Activated naive CD4-positive, alpha-beta T cell treated with anti-CD3 and anti-CD28 coated beads for 36 hours (primary cell): ENCODE data around the gene COL4A2. TPM values are rescaled to one million over a fixed set of nuclear protein-coding genes. Genes with fewer than 3 reads are reported as not detected.
"Not testable (repeated sequence)": the region's sequence is repeated elsewhere in the genome, so short reads cannot be mapped to it uniquely, and the experiment has no call there.

Experiments used
- CTCF ChIA-PET: fragments of 350-600 bp; sonication (Branson Sonifier 250); formaldehyde crosslinking; loops from one replicate; lab custom pipeline; 2021; ENCODE audit warnings: antibody characterized with exemption; lab: Charles Lee
- DNase-seq: peaks from one replicate; pipeline ENCODE4 v3.0.0-alpha.2; 2020
- H3K27ac Mint-ChIP-seq: one replicate; pipeline ENCODE4 v1.8.0; 2021; ENCODE audit warnings: mild to moderate bottlenecking, mixed read lengths
- H3K27me3 Mint-ChIP-seq: one replicate; pipeline ENCODE4 v1.8.0; 2021; ENCODE audit warnings: low read depth, mixed read lengths
- H3K36me3 Mint-ChIP-seq: one replicate; pipeline ENCODE4 v1.8.0; 2021; ENCODE audit warnings: low read depth, mixed read lengths
- H3K4me1 Mint-ChIP-seq: one replicate; pipeline ENCODE4 v1.8.0; 2021; ENCODE audit warnings: low read depth, mixed read lengths
- H3K4me3 Mint-ChIP-seq: one replicate; pipeline ENCODE4 v1.8.0; 2021; ENCODE audit warnings: mild to moderate bottlenecking, moderate library complexity, mixed read lengths
- H3K9me3 Mint-ChIP-seq: one replicate; pipeline ENCODE4 v1.8.0; 2021; ENCODE audit warnings: mixed read lengths
- intact Hi-C: fragments of 100-400 bp; cut with micrococcal nuclease; formaldehyde crosslinking; loops from one replicate; pipeline ENCODE4 v1.15.1; 2023
- total RNA-seq, 2 experiments: library from RNA; stranded (reverse); gene quantifications; one replicate each; pipeline ENCODE4 v1.2.3, GENCODE V29; 2021

Gene COL4A2
- total RNA-seq, 2 experiments from 2014 or later, result not detected

DNA sequence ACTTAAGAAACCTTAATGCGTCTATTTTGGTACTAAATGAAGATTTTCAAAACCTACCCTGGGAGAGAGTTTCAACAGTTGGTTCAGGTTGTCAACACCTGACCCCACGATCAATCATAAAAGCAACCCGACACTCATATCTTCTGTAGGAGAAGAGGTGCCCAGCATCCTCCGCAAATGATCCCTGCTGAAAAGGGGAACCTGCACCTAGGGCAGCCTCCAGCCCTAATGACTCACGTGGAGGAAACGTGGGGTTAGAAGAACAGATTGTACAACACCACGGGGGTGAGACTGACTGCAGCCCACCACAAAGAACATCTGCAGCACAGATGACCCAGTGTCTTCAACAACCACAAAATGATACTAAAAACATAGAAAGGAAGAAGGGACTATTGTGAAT, 138.1 kb downstream of the COL4A2 start:
- no peak overlapping the region for H3K27ac Mint-ChIP-seq
- H3K9me3 Mint-ChIP-seq, result no peaks in the 10 kb centered on the region
- peaks cover 43% of the 10 kb centered on the region for H3K27me3 Mint-ChIP-seq
- H3K4me3 Mint-ChIP-seq, result no peak overlapping the region
- no peaks in the 10 kb centered on the region for H3K4me1 Mint-ChIP-seq
- no peak for DNase-seq
- CTCF ChIA-PET, result interaction anchor here (1.3 to 2.3 kb wide), 3 partner anchors 10 to 224 kb away, joined by 5 to 18 read pairs (median 11); no protein-coding TSS in a partner anchor
- intact Hi-C loops, result no loop called here
- H3K36me3 Mint-ChIP-seq, result no peaks in the 10 kb centered on the region

DNA sequence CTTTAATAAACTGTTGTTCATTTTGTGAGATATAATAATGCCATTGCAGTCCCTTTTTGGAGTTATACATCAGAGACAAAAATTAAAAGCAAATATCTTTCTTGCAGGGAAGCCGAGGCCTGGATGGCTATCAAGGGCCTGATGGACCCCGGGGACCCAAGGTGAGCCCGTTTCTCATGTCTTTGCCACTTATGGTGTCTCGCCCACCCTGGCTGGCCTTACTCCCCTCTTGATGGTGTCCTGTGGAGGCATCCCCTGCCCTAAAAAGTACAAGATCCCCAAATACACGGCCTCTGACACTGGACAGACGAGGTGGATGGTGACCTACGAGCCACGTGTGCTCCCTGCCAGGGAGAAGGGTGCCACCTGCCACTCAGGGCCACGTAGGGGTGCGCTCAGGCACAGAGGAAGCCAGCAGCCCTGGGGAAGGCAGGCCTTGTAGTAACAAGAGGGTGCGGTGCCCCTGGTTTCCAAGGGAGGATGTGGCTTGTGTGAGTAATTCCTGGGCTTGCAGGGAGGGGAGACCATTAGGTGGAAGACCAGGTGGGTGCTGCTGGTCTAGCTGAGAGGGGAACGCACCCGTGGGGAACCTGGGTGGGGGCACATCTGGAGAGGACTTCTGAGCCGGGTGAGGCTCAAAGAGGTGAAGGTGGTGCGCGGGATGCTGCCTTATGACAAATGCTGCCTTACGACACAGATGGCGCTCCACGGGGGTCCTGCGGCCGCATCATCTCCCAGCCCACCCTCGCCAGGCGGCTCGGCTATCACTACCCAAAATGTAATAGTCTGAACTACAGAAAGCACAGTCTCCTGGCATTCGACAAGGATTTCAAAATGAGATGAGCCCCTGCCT, 138.9 kb downstream of the COL4A2 start:
- Mint-ChIP-seq H3K9me3 (no peaks in the 10 kb centered on the region), H3K36me3 (no peaks in the 10 kb centered on the region), H3K4me1 (no peaks in the 10 kb centered on the region), H3K27ac (no peak overlapping the region), H3K27me3 (peaks cover 43% of the 10 kb centered on the region), H3K4me3 (no peak overlapping the region)
- CTCF ChIA-PET, result no interaction called here
- intact Hi-C loops, result no loop called here
- DNase-seq, result no peak

DNA sequence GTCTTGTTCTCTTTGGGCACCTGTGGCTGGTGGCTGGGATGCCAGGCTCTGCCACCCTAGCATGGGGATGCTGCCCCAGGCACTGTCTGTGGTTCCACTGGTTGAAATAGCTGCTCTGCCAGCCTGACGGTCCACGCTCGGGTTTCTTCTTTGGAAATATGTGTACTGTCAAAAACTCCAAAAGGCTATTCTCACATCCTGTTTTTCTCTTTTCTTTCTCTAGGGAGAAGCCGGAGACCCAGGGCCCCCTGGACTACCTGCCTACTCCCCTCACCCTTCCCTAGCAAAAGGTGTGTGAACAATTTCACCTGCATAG, 139.4 kb downstream of the COL4A2 start:
- Mint-ChIP-seq H3K9me3 (no peaks in the 10 kb centered on the region), H3K27me3 (peaks cover 40% of the 10 kb centered on the region), H3K36me3 (no peaks in the 10 kb centered on the region), H3K4me1 (no peaks in the 10 kb centered on the region), H3K4me3 (no peak overlapping the region), H3K27ac (no peak overlapping the region)
- CTCF ChIA-PET, result no interaction called here
- no peak for DNase-seq
- intact Hi-C loops, result no loop called here

DNA sequence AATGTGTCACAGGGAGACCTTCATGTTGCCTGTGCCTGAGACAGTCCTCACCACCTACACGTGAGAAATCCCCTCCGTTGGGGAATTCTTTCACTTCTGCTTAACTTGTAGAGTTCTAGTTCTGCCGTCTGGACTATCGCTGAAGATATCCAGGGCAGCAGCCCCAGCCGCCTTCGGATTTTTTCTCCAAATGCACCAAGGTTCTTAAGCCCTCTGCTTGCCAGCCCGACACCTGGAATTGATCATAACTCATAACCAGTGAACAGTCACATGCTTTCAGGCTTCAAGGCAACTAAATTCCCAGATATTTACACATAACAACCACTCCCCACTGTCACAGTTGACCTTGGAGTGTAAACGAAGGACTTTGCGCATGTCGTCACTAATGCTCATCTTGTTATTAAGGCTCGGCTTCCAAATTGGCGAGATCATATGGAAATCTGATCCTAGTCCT, 140.0 kb downstream of the COL4A2 start:
- CTCF ChIA-PET, result interaction anchor here (1.0 kb wide), 1 partner anchor 371 kb away, joined by 3 read pairs; no protein-coding TSS in a partner anchor
- Mint-ChIP-seq H3K4me1 (no peaks in the 10 kb centered on the region), H3K4me3 (no peak overlapping the region), H3K27ac (no peak overlapping the region), H3K9me3 (no peaks in the 10 kb centered on the region), H3K36me3 (no peaks in the 10 kb centered on the region), H3K27me3 (peaks cover 40% of the 10 kb centered on the region)
- intact Hi-C loops, result no loop called here
- no peak for DNase-seq

DNA sequence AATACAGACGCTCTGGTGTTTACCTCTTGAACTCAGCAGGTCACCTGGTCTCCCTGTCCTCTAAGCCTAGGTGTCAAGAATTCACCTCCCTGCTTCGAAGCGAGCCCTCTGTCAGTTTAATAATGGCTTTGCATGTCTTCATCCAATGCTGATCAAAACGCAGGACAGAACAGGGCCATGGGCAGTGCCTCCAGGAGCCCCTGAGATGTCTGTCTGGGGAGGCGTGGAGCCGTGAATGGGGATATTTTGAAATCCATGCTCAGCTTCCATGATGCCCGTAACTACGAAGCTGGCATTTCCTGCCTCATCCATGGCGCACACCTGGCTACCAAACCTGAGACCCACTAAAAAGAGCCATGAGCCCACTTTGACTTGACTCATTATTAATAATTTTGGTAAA, 140.7 kb downstream of the COL4A2 start:
- no peak overlapping the region for H3K27ac Mint-ChIP-seq
- CTCF ChIA-PET, result interaction anchor here (1.0 kb wide), 1 partner anchor 370 kb away, joined by 3 read pairs; no protein-coding TSS in a partner anchor
- peaks cover 38% of the 10 kb centered on the region for H3K27me3 Mint-ChIP-seq
- DNase-seq, result no peak
- H3K9me3 Mint-ChIP-seq, result no peaks in the 10 kb centered on the region
- no peaks in the 10 kb centered on the region for H3K36me3 Mint-ChIP-seq
- H3K4me1 Mint-ChIP-seq, result no peaks in the 10 kb centered on the region
- no peak overlapping the region for H3K4me3 Mint-ChIP-seq
- intact Hi-C loops, result no loop called here

DNA sequence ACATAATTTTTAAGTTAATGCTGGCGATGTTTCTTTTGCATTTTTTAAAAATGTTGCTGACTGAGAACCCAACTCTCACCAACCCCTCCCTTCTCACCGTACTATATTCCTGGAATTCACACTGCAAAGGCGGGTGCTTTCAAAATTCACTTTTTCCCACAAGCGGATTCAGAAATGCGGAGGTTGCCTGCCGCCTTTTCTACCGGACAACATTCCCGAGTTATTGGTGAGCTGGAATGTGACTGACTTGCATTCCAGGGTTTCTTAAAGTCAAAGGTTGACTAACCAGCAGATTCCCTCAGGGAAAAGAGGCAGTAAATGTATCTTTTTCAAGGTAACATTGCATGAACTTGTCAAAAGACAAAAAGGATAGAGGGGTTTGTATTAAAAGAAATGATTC, 141.1 kb downstream of the COL4A2 start:
- DNase-seq, result no peak
- Mint-ChIP-seq H3K4me1 (no peaks in the 10 kb centered on the region), H3K27me3 (peaks cover 38% of the 10 kb centered on the region), H3K4me3 (no peak overlapping the region), H3K27ac (no peak overlapping the region), H3K36me3 (no peaks in the 10 kb centered on the region), H3K9me3 (no peaks in the 10 kb centered on the region)
- CTCF ChIA-PET, result no interaction called here
- intact Hi-C loops, result no loop called here

DNA sequence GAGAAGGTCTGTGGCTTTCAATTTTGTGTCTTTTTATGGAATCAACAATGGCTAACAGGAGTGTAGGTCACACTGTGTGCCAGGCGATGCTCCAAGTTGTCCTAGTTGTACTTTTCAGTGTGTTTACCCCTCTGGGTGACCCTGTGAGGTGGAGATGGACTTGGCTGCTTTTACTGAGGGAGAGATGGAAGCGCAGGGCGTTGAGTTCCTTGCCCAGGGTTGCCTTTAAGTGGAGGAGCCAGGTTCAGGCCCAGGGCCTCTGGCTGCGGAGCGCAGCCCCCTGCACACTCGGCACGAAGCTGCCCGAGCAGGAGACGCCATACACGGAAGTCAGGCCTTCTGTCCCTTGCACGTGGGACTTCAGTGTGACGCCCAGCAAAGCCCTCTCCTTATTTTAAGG, 141.6 kb downstream of the COL4A2 start:
- CTCF ChIA-PET, result no interaction called here
- H3K4me3 Mint-ChIP-seq, result no peak overlapping the region
- no peaks in the 10 kb centered on the region for H3K4me1 Mint-ChIP-seq
- H3K36me3 Mint-ChIP-seq, result no peaks in the 10 kb centered on the region
- H3K9me3 Mint-ChIP-seq, result no peaks in the 10 kb centered on the region
- H3K27me3 Mint-ChIP-seq, result peaks cover 34% of the 10 kb centered on the region
- no peak overlapping the region for H3K27ac Mint-ChIP-seq
- intact Hi-C loops, result no loop called here
- DNase-seq, result no peak

DNA sequence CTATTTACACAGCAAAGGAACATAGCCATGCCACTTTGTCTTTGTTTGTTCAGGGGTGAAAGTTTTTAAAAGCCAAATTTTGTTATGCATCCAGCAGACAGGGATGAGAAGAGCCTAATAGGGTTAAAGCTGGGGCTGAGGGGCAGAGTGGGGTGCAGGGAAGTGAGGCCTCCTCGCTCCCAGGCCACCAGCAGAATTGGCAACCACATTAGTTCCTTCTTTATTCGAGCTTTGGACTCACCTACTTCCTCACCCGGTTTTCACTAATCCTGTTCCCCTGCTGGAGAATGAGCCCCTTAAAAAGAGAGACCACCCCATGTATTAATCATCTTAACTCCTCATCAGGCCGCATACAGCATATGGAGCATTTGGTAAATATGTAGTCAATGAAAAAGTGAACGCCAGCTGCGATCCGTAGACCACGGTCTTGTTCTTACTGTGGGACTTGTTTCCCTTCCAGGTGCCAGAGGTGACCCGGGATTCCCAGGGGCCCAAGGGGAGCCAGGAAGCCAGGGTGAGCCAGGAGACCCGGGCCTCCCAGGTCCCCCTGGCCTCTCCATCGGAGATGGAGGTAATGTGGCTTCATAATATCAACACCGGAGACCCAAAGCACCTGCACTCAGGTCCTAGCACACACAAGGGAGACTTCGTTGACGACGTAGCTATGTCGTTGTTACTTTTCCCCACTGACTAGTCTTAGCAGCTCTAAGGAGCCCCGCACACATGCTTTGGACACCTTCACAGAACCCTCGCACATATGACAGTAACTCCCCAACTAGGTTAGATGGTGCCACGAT, 142.3 kb downstream of the COL4A2 start:
- intact Hi-C loops, result loop anchor here (10.0 kb wide), 1 partner anchor 165 kb away; the partner anchor contains the start of gene NAXD
- Mint-ChIP-seq H3K36me3 (no peaks in the 10 kb centered on the region), H3K27ac (no peak overlapping the region), H3K4me3 (no peak overlapping the region), H3K9me3 (no peaks in the 10 kb centered on the region), H3K4me1 (no peaks in the 10 kb centered on the region), H3K27me3 (peaks cover 26% of the 10 kb centered on the region)
- CTCF ChIA-PET, result no interaction called here
- no peak for DNase-seq

DNA sequence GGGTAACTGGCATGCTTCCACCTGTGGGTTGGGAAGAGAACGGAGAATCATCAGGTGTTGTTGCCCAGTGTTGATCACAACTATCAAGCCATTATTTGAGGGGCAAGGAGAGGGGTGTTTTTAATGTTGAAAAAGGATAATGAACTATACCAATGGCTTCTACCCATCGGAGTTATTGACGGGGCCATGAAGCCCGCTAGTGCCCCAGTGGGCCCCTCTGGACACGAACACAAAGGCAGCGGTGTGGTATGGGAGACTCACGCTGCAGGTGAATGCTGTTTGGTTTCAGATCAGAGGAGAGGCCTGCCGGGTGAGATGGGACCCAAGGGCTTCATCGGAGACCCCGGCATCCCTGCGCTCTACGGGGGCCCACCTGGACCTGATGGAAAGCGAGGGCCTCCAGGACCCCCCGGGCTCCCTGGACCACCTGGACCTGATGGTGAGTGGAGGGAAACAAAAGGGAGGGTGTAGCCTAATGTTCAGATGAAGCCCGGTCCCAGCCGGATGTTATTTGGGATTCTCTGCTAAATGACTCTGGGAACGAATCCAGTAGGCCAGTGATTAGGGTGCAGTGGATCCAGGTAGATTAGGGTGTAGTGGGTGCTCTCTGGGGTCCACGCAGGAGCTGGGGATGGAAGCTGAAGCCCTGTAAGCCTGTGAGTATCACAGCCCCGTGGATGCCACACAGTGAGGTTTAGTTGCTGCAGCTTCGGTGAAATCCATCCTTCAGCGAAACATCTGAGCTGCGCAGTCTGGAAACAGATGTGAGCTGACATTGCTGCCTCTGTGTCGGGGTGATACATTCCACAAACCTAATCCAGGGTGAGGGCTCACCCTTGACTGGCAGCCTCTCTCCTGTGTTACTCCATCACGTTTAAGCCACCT, 143.2 kb downstream of the COL4A2 start:
- Mint-ChIP-seq H3K36me3 (no peaks in the 10 kb centered on the region), H3K4me1 (no peaks in the 10 kb centered on the region), H3K4me3 (no peak overlapping the region), H3K9me3 (no peaks in the 10 kb centered on the region), H3K27ac (no peak overlapping the region), H3K27me3 (peaks cover 27% of the 10 kb centered on the region)
- DNase-seq, result no peak
- CTCF ChIA-PET, result interaction anchor here (0.6 to 1.0 kb wide), 2 partner anchors 29 to 64 kb away, joined by 3 read pairs; no protein-coding TSS in a partner anchor
- intact Hi-C loops, result loop anchor here (10.0 kb wide), 1 partner anchor 165 kb away; the partner anchor contains the start of gene NAXD

DNA sequence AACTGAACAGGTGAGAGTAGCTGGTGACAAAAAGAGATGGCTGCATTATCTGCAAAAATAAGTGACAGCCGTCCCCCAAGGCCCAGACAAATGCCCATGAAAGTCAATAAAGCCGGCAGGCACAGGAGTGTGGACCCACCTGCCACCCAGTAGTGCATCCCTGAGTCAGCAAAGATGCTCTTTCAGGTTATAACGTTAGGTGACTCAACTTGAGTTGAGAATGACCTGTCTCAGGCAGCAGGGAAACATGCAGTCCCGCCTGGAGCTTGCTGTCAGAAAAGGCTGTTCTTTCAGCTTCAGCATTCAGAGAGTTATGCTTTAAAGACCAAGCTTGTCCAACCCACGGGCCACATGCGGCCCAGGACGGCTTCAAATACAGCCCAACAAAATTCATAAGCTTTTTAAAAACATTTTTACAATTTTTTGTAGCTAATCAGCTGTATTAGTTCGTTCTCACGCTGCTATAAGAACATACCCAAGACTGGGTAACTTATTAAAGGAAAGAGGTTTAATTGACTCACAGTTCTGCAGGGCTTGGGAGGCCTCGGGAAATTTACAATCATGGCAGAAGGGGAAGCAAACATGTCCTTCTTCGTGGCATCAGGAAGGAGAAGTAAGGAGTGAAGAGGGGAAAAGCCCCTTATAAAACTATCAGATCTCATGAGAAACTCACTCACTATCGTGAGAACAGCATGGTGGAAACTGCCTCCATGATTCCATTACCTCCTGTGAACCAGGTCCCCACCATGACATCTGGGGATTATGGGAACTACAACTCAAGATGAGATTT, 144.1 kb downstream of the COL4A2 start:
- Mint-ChIP-seq H3K27ac (no peak overlapping the region), H3K9me3 (no peaks in the 10 kb centered on the region), H3K27me3 (peaks cover 28% of the 10 kb centered on the region), H3K4me1 (peaks cover 3% of the 10 kb centered on the region), H3K4me3 (no peak overlapping the region), H3K36me3 (no peaks in the 10 kb centered on the region)
- no peak for DNase-seq
- intact Hi-C loops, result loop anchor here (10.0 kb wide), 1 partner anchor 164 kb away; the partner anchor contains the start of gene NAXD
- CTCF ChIA-PET, result interaction anchor here (0.6 to 1.0 kb wide), 2 partner anchors 28 to 63 kb away, joined by 3 read pairs; no protein-coding TSS in a partner anchor

DNA sequence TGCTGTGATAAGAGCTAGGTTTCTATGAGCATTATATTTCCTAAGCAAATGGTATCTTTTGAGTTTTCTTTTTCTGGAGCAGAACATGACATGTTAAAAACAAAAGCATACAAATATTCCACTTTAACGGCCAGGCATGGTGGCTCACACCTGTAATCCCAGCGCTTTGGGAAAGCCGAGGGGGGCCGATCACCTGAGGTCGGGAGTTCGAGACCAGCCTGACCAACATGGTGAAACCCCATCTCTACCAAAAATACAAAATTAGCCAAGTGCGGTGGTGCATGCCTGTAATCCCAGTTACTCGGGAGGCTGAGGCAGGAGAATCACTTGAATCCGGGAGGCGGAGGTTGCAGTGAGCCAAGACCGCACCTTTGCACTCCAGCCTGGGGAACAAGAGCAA, 146.0 kb downstream of the COL4A2 start:
- CTCF ChIA-PET, H3K4me1 Mint-ChIP-seq, H3K4me3 Mint-ChIP-seq, H3K36me3 Mint-ChIP-seq, H3K9me3 Mint-ChIP-seq, H3K27ac Mint-ChIP-seq, DNase-seq: not testable (repeated sequence)
- intact Hi-C loops, result loop anchor here (10.0 kb wide), 1 partner anchor 162 kb away; the partner anchor contains the start of gene NAXD
- H3K27me3 Mint-ChIP-seq, result peaks cover 24% of the 10 kb centered on the region
